ENCODE measurements around the gene CCDC12. TPM values are rescaled to one million over a fixed set of nuclear protein-coding genes. Genes with fewer than 3 reads are reported as not detected.
A peak's percentile ranks its signal among the peaks of the same experiment; 100 is the strongest.

CCDC12 gene
- total RNA-seq, 4 donors from 2014 or later: 14.3 to 52.2 (median 42.0) TPM

- H3K9me3 ChIP-seq: no peaks in the 10 kb centered on the region
- no peak for ATAC-seq
- no peak overlapping the region for H3K27ac ChIP-seq
- peaks cover 4 to 82% (median 52%) of the 10 kb centered on the region in 3 donors for H3K4me1 ChIP-seq
- 67 to 88% methylated on average over 1 of the region's 1 CpG for WGBS, 2 donors (ENCODE audit: low coverage in 1 of 2)
- H3K4me3 ChIP-seq: no peak overlapping the region
- H3K27me3 ChIP-seq: no peaks in the 10 kb centered on the region
- TF ChIP-seq, protein P1, sequence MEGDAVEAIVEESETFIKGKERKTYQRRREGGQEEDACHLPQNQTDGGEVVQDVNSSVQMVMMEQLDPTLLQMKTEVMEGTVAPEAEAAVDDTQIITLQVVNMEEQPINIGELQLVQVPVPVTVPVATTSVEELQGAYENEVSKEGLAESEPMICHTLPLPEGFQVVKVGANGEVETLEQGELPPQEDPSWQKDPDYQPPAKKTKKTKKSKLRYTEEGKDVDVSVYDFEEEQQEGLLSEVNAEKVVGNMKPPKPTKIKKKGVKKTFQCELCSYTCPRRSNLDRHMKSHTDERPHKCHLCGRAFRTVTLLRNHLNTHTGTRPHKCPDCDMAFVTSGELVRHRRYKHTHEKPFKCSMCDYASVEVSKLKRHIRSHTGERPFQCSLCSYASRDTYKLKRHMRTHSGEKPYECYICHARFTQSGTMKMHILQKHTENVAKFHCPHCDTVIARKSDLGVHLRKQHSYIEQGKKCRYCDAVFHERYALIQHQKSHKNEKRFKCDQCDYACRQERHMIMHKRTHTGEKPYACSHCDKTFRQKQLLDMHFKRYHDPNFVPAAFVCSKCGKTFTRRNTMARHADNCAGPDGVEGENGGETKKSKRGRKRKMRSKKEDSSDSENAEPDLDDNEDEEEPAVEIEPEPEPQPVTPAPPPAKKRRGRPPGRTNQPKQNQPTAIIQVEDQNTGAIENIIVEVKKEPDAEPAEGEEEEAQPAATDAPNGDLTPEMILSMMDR (IDR thresholded peaks at IDR 0.05): no peak
- TF ChIP-seq POLR2A (IDR thresholded peaks at IDR 0.05) (no peak), EP300 (IDR thresholded peaks at IDR 0.05) (no peak), POLR2AphosphoS5 (IDR thresholded peaks at IDR 0.05) (no peak)
- peaks cover 0 to 4% of the 10 kb centered on the region in 2 donors for H3K36me3 ChIP-seq
Observed at GRCh38 chr3:46962990-46963389, 13.6 kb downstream of the CCDC12 start.

GRCh38 chr3:46962427-46962826, 14.1 kb downstream of the CCDC12 start:
- H3K4me3 ChIP-seq: no peak overlapping the region
- no peak for ATAC-seq
- H3K36me3 ChIP-seq: peaks cover 0 to 4% of the 10 kb centered on the region in 2 donors
- H3K4me1 ChIP-seq: peaks cover 4 to 82% (median 52%) of the 10 kb centered on the region in 3 donors
- WGBS, 2 donors (ENCODE audit: low coverage in 1 of 2): 83 to 100% methylated on average over 1 of the region's 1 CpG
- no peak overlapping the region for H3K27ac ChIP-seq
- TF ChIP-seq POLR2A (IDR thresholded peaks at IDR 0.05): no peak
- TF ChIP-seq, protein P1 (IDR thresholded peaks at IDR 0.05): no peak
- TF ChIP-seq POLR2AphosphoS5 (IDR thresholded peaks at IDR 0.05): no peak
- TF ChIP-seq EP300 (IDR thresholded peaks at IDR 0.05): no peak
- no peaks in the 10 kb centered on the region for H3K27me3 ChIP-seq
- no peaks in the 10 kb centered on the region for H3K9me3 ChIP-seq

- TF ChIP-seq POLR2A (IDR thresholded peaks at IDR 0.05): no peak
- no peak for TF ChIP-seq POLR2AphosphoS5 (IDR thresholded peaks at IDR 0.05)
- TF ChIP-seq, protein P1 (IDR thresholded peaks at IDR 0.05): no peak
- TF ChIP-seq EP300 (IDR thresholded peaks at IDR 0.05): no peak
- WGBS, 2 donors (ENCODE audit: low coverage in 1 of 2): 69 to 96% methylated on average over 1 of the region's 1 CpG
- ATAC-seq: no peak
- peaks cover 0 to 4% of the 10 kb centered on the region in 2 donors for H3K36me3 ChIP-seq
- no peak overlapping the region for H3K4me3 ChIP-seq
- no peaks in the 10 kb centered on the region for H3K27me3 ChIP-seq
- H3K9me3 ChIP-seq: no peaks in the 10 kb centered on the region
- H3K27ac ChIP-seq: peak overlapping the region in 3 of 4 donors; percentile 67 to 82 (median 75)
- peaks cover 4 to 82% (median 39%) of the 10 kb centered on the region in 3 donors for H3K4me1 ChIP-seq
Observed at GRCh38 chr3:46960835-46961234, 15.7 kb downstream of the CCDC12 start.

GRCh38 chr3:46960081-46960701, 16.4 kb downstream of the CCDC12 start:
- TF ChIP-seq POLR2AphosphoS5 (IDR thresholded peaks at IDR 0.05) (no peak), POLR2A (IDR thresholded peaks at IDR 0.05) (no peak), EP300 (IDR thresholded peaks at IDR 0.05) (no peak)
- TF ChIP-seq, protein P1 (IDR thresholded peaks at IDR 0.05): no peak
- Histone ChIP-seq H3K9me3 (no peaks in the 10 kb centered on the region), H3K27me3 (no peaks in the 10 kb centered on the region), H3K27ac (peak overlapping the region; percentile 8 to 82 (median 71)), H3K4me3 (no peak overlapping the region), H3K36me3 (no peaks in the 10 kb centered on the region), H3K4me1 (peaks cover 4 to 82% (median 40%) of the 10 kb centered on the region in 3 donors)
- 18% methylated on average over 2 of the region's 4 CpGs; no CpG with 5 or more reads in 1 of the 2 donors for WGBS, 2 donors (ENCODE audit: low coverage in 1 of 2)
- peak; percentile 79 for ATAC-seq

DNA sequence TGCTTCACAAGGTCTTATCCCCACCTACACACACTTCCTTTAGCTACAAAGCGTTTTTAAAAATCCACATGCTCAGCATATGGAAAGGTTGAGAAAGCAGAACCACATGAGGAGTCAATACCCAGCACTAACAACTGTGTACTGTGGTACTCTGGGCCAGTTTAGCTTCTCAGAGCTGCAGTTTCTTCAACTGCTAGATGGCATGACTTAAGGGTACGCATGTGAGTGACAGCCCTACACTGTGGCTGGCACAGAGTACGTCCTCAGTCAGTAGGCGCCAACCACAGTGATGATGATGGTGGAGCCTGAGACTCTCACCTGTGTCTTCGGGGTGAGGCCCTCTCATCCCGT, 17.4 kb downstream of the CCDC12 start:
- TF ChIP-seq POLR2A (IDR thresholded peaks at IDR 0.05) (no peak), POLR2AphosphoS5 (IDR thresholded peaks at IDR 0.05) (no peak), EP300 (IDR thresholded peaks at IDR 0.05) (no peak)
- TF ChIP-seq, protein P1 (IDR thresholded peaks at IDR 0.05): no peak
- no peaks in the 10 kb centered on the region for H3K9me3 ChIP-seq
- peaks cover 4 to 87% (median 42%) of the 10 kb centered on the region in 3 donors for H3K4me1 ChIP-seq
- no peak overlapping the region for H3K4me3 ChIP-seq
- peak overlapping the region in 3 of 4 donors; percentile 67 to 82 (median 75) for H3K27ac ChIP-seq
- no peak for ATAC-seq
- H3K27me3 ChIP-seq: no peaks in the 10 kb centered on the region
- WGBS, 2 donors (ENCODE audit: low coverage in 1 of 2): 50 to 54% methylated on average over 1 to 3 of the region's 6 CpGs
- H3K36me3 ChIP-seq: no peaks in the 10 kb centered on the region

All from gastroesophageal sphincter (tissue), 4 donors.